ENCODE results near the gene SH3BP2. TPM values are rescaled to one million over a fixed set of nuclear protein-coding genes. Genes with fewer than 3 reads are reported as not detected.

Gene SH3BP2
- total RNA-seq, 2 experiments from 2014 or later: 10.9 to 31.6 TPM

DNA sequence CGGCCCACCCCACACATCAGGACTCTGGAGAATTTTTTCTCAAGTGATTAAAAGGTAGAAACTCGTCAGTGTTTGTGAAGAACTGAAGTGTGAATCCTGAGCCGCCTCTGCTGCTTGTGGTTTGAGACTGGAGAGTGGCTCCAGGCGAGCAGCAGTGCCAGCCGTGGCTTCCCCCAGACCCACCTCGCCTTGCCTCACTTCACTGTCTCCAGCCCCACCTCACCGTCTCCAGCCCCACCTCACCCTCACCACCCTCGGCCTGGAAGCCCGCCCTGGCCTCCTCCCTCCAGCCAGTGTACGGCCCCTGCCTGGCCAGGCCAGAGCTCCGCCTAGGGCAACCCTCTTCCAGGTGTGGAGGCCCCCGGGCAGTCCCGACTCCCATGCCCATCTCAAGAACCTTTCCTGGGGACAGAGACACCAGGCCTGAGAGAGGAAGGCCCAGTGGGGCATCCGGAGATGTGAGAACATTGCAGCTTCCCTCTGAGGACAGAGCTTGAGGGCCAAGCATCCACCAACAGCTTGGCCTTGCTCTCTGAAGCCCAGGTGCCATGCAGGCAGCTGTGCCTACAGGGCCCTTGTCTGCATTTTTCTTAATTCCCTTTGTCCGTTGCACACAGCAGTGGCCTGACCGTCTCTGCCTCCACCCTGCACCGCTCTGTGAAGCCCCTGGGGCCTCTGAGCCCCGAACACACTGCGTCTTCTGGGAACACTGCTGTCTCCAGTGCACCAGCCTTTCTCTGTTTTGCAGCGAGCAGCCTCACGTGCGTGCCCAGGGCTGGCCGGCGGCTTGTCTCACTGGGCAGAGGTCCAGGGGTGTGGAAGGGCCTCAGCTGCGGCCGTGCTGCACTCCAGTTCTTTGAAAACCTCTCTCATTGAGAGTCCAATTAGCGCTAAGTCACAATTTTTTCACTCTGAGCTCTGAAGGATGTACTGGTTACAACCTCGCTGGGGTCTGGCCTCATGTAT is 13.8 kb downstream of the SH3BP2 start:
- no peaks in the 10 kb centered on the region for H3K79me2 ChIP-seq (ENCODE audit: insufficient read depth, low read depth, low read length)
- no peaks in the 10 kb centered on the region for H3K9me2 ChIP-seq (ENCODE audit: insufficient read depth, low read length)
- POLR2A ChIA-PET: no interaction called here
- H3K4me2 ChIP-seq (ENCODE audit: low read length): no peak overlapping the region
- CTCF ChIA-PET (ENCODE audit: unreplicated experiment): no interaction called here
- no peaks in the 10 kb centered on the region for H3K9me3 ChIP-seq (ENCODE audit: low read length)
- DNase-seq (ENCODE audit: low spot score): no peak
- H3K36me3 ChIP-seq (ENCODE audit: insufficient read depth, low read length): no peaks in the 10 kb centered on the region
- H3K4me1 ChIP-seq (ENCODE audit: insufficient read depth, low read length, poor library complexity, severe bottlenecking): peaks cover 11% of the 10 kb centered on the region
- no peak overlapping the region for H3K4me3 ChIP-seq (ENCODE audit: low read depth, low read length, poor library complexity, severe bottlenecking)
- H2AFZ ChIP-seq (ENCODE audit: low read length): no peak overlapping the region
- no peaks in the 10 kb centered on the region for H4K20me1 ChIP-seq (ENCODE audit: insufficient read depth, low read length)
- no TSS peak for BruUV-seq (replicated peaks)
- intact Hi-C loops (cut with micrococcal nuclease; ENCODE audit: unreplicated experiment): no loop called here
- no peak overlapping the region for H3K27ac ChIP-seq (ENCODE audit: low read depth, low read length, poor library complexity, severe bottlenecking)
- TF ChIP-seq EZH2phosphoT487 (IDR thresholded peaks at IDR 0.05; ENCODE audit: borderline replicate concordance, low read depth, low read length) (no peak), CTCF (conservative IDR thresholded peaks at IDR 0.05; ENCODE audit: low read length) (no peak)

DNA sequence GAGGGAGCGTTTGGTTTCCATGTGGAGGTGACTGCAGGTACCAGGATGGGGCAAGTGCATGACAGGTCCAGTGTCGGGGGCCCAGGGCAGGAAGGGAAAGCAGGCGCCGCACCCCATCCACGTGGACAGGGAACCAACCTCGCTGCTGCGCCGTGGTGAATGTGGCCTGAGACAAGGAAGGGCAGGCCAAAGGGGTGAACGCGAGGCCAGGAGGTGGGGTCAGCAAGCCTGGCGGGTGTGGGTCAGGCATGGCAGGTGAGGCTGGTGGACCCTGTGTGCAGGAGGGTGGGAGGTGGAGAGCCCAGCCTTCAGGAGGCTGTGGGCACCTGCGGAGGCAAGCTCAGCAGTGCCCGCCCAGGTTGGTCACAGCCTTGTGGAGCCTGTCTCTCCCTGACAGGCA is 14.7 kb downstream of the SH3BP2 start:
- H3K9me3 ChIP-seq (ENCODE audit: low read length): no peaks in the 10 kb centered on the region

More for the DNA sequence above, 14.7 kb downstream of the SH3BP2 start:
- H2AFZ ChIP-seq (ENCODE audit: low read length): no peak overlapping the region
- H4K20me1 ChIP-seq (ENCODE audit: insufficient read depth, low read length): no peaks in the 10 kb centered on the region
- no peak overlapping the region for H3K4me2 ChIP-seq (ENCODE audit: low read length)
- H3K27ac ChIP-seq (ENCODE audit: low read depth, low read length, poor library complexity, severe bottlenecking): no peak overlapping the region
- TF ChIP-seq CTCF (conservative IDR thresholded peaks at IDR 0.05; ENCODE audit: low read length): no peak
- TF ChIP-seq EZH2phosphoT487 (IDR thresholded peaks at IDR 0.05; ENCODE audit: borderline replicate concordance, low read depth, low read length): no peak
- POLR2A ChIA-PET: interaction anchor here (1.0 kb wide), 1 partner anchor 20 kb away, joined by 3 read pairs; no protein-coding TSS in a partner anchor
- H3K4me1 ChIP-seq (ENCODE audit: insufficient read depth, low read length, poor library complexity, severe bottlenecking): peaks cover 19% of the 10 kb centered on the region
- DNase-seq (ENCODE audit: low spot score): no peak
- BruUV-seq (replicated peaks): no TSS peak
- H3K36me3 ChIP-seq (ENCODE audit: insufficient read depth, low read length): no peaks in the 10 kb centered on the region
- intact Hi-C loops (cut with micrococcal nuclease; ENCODE audit: unreplicated experiment): no loop called here
- H3K4me3 ChIP-seq (ENCODE audit: low read depth, low read length, poor library complexity, severe bottlenecking): no peak overlapping the region
- CTCF ChIA-PET (ENCODE audit: unreplicated experiment): no interaction called here
- no peaks in the 10 kb centered on the region for H3K79me2 ChIP-seq (ENCODE audit: insufficient read depth, low read depth, low read length)
- H3K9me2 ChIP-seq (ENCODE audit: insufficient read depth, low read length): no peaks in the 10 kb centered on the region

All from OCI-LY7 (cell line).